ENCODE measurements around the gene ECSCR.
A peak's percentile ranks its signal among the peaks of the same experiment; 100 is the strongest.

Gene ECSCR

GRCh38 chr5:139472386-139473030 is 10.0 kb upstream of the ECSCR start:
- no peak overlapping the region for H3K4me3 ChIP-seq (ENCODE audit: low read depth in 1 of 2, low read length in 2 of 2)
- no peaks in the 10 kb centered on the region for H3K9me3 ChIP-seq (ENCODE audit: control insufficient read depth in 1 of 2, low read length in 2 of 2)
- H3K4me1 ChIP-seq (ENCODE audit: control insufficient read depth in 1 of 2, insufficient read depth in 2 of 2, low read length in 2 of 2), result peaks cover 6 to 22% of the 10 kb centered on the region in 2 donors
- no peaks in the 10 kb centered on the region for H3K27me3 ChIP-seq (ENCODE audit: low read depth, low read length)
- peaks cover 0 to 18% of the 10 kb centered on the region in 2 donors for H3K36me3 ChIP-seq (ENCODE audit: control insufficient read depth in 1 of 2, insufficient read depth in 2 of 2, low read length in 2 of 2)
- no peak overlapping the region for H3K27ac ChIP-seq (ENCODE audit: low read length)

- peak within 1 kb of the TSS; percentile 51 for H3K27ac ChIP-seq (ENCODE audit: low read length)
- H3K4me3 ChIP-seq (ENCODE audit: low read depth in 1 of 2, low read length in 2 of 2), result peak within 1 kb of the TSS in 1 of 2 donors; percentile 16
- peaks cover 6 to 22% of the 10 kb centered on the region in 2 donors for H3K4me1 ChIP-seq (ENCODE audit: control insufficient read depth in 1 of 2, insufficient read depth in 2 of 2, low read length in 2 of 2)
- no peaks in the 10 kb centered on the region for H3K27me3 ChIP-seq (ENCODE audit: low read depth, low read length)
- no peaks in the 10 kb centered on the region for H3K9me3 ChIP-seq (ENCODE audit: control insufficient read depth in 1 of 2, low read length in 2 of 2)
- peaks cover 0 to 6% of the 10 kb centered on the region in 2 donors for H3K36me3 ChIP-seq (ENCODE audit: control insufficient read depth in 1 of 2, insufficient read depth in 2 of 2, low read length in 2 of 2)
Measured at GRCh38 chr5:139470821-139471300, 8.3 kb upstream of the ECSCR start, which contains the start of gene SMIM33. TSS of gene SMIM33 (plus strand) at chr5:139471004. CDS start at chr5:139471122, 118 bp downstream.

- Histone ChIP-seq H3K27ac (ENCODE audit: low read length) (no peak overlapping the region), H3K27me3 (ENCODE audit: low read depth, low read length) (no peaks in the 10 kb centered on the region), H3K9me3 (ENCODE audit: control insufficient read depth in 1 of 2, low read length in 2 of 2) (no peaks in the 10 kb centered on the region), H3K4me1 (ENCODE audit: control insufficient read depth in 1 of 2, insufficient read depth in 2 of 2, low read length in 2 of 2) (peaks cover 0 to 7% of the 10 kb centered on the region in 2 donors), H3K4me3 (ENCODE audit: low read depth in 1 of 2, low read length in 2 of 2) (no peak overlapping the region), H3K36me3 (ENCODE audit: control insufficient read depth in 1 of 2, insufficient read depth in 2 of 2, low read length in 2 of 2) (no peaks in the 10 kb centered on the region)
Measured at GRCh38 chr5:139468421-139468931, 5.9 kb upstream of the ECSCR start.

DNA sequence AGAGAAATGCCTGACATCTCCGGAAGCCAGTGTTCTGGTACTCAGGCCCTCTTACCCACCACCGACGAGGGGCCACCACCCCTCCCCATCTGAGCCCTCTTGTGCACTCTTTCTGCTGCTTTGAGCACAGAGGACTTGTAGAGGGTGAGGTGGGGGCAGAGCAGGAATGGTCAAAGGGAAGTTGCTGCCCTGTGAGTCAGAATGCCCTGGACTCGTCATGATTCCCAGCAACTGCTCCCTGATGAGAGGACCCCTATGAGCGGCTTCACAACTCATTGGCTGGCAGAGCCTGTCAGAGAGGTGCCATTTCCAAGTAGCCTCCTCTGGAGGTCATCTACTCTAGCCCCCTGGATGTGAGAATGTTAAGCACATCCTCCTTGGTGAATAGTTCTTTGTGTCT is 845 bp downstream of the ECSCR start:
- H3K4me1 ChIP-seq (ENCODE audit: control insufficient read depth in 1 of 2, insufficient read depth in 2 of 2, low read length in 2 of 2), result peaks cover 0 to 5% of the 10 kb centered on the region in 2 donors
- peak overlapping the region; percentile 80 for H3K27ac ChIP-seq (ENCODE audit: low read length)
- peak overlapping the region; percentile 21 to 38 for H3K4me3 ChIP-seq (ENCODE audit: low read depth in 1 of 2, low read length in 2 of 2)

DNA sequence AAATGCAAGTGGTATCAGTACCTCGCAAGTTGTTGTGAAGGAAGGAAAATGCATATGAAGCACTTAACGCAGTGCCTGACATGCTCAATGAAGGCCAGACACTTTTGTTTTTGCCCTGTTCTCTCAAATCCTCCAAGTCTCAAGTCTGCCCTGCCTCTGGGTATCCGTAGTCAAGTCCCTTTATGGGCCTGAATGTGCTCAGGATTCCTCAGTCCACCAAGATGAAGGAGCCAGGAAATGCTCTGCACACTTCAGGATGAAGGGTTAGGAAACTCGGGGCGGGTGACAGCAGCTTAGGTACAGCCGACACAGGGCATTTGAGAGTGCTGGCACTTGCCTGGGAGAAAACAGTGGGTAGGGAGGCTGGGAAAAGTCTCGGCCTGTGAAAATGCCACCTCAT is 1.4 kb downstream of the ECSCR start:
- Histone ChIP-seq H3K9me3 (ENCODE audit: control insufficient read depth in 1 of 2, low read length in 2 of 2) (no peaks in the 10 kb centered on the region), H3K27ac (ENCODE audit: low read length) (peak overlapping the region; percentile 5), H3K27me3 (ENCODE audit: low read depth, low read length) (no peaks in the 10 kb centered on the region), H3K36me3 (ENCODE audit: control insufficient read depth in 1 of 2, insufficient read depth in 2 of 2, low read length in 2 of 2) (no peaks in the 10 kb centered on the region), H3K4me1 (ENCODE audit: control insufficient read depth in 1 of 2, insufficient read depth in 2 of 2, low read length in 2 of 2) (peaks cover 0 to 5% of the 10 kb centered on the region in 2 donors), H3K4me3 (ENCODE audit: low read depth in 1 of 2, low read length in 2 of 2) (peak overlapping the region; percentile 21 to 38)

More for the DNA sequence above, 845 bp downstream of the ECSCR start:
- Histone ChIP-seq H3K36me3 (ENCODE audit: control insufficient read depth in 1 of 2, insufficient read depth in 2 of 2, low read length in 2 of 2) (no peaks in the 10 kb centered on the region), H3K9me3 (ENCODE audit: control insufficient read depth in 1 of 2, low read length in 2 of 2) (no peaks in the 10 kb centered on the region), H3K27me3 (ENCODE audit: low read depth, low read length) (no peaks in the 10 kb centered on the region)

GRCh38 chr5:139460455-139460854 is 2.1 kb downstream of the ECSCR start:
- Histone ChIP-seq H3K4me1 (ENCODE audit: control insufficient read depth in 1 of 2, insufficient read depth in 2 of 2, low read length in 2 of 2) (peaks cover 0 to 5% of the 10 kb centered on the region in 2 donors), H3K27ac (ENCODE audit: low read length) (no peak overlapping the region), H3K4me3 (ENCODE audit: low read depth in 1 of 2, low read length in 2 of 2) (no peak overlapping the region), H3K36me3 (ENCODE audit: control insufficient read depth in 1 of 2, insufficient read depth in 2 of 2, low read length in 2 of 2) (no peaks in the 10 kb centered on the region), H3K27me3 (ENCODE audit: low read depth, low read length) (no peaks in the 10 kb centered on the region), H3K9me3 (ENCODE audit: control insufficient read depth in 1 of 2, low read length in 2 of 2) (no peaks in the 10 kb centered on the region)

GRCh38 chr5:139459451-139459934 is 3.0 kb downstream of the ECSCR start:
- Histone ChIP-seq H3K4me3 (ENCODE audit: low read depth in 1 of 2, low read length in 2 of 2) (no peak overlapping the region), H3K27ac (ENCODE audit: low read length) (peak overlapping the region; percentile 67), H3K27me3 (ENCODE audit: low read depth, low read length) (no peaks in the 10 kb centered on the region), H3K36me3 (ENCODE audit: control insufficient read depth in 1 of 2, insufficient read depth in 2 of 2, low read length in 2 of 2) (no peaks in the 10 kb centered on the region), H3K4me1 (ENCODE audit: control insufficient read depth in 1 of 2, insufficient read depth in 2 of 2, low read length in 2 of 2) (peaks cover 0 to 5% of the 10 kb centered on the region in 2 donors), H3K9me3 (ENCODE audit: control insufficient read depth in 1 of 2, low read length in 2 of 2) (no peaks in the 10 kb centered on the region)

DNA sequence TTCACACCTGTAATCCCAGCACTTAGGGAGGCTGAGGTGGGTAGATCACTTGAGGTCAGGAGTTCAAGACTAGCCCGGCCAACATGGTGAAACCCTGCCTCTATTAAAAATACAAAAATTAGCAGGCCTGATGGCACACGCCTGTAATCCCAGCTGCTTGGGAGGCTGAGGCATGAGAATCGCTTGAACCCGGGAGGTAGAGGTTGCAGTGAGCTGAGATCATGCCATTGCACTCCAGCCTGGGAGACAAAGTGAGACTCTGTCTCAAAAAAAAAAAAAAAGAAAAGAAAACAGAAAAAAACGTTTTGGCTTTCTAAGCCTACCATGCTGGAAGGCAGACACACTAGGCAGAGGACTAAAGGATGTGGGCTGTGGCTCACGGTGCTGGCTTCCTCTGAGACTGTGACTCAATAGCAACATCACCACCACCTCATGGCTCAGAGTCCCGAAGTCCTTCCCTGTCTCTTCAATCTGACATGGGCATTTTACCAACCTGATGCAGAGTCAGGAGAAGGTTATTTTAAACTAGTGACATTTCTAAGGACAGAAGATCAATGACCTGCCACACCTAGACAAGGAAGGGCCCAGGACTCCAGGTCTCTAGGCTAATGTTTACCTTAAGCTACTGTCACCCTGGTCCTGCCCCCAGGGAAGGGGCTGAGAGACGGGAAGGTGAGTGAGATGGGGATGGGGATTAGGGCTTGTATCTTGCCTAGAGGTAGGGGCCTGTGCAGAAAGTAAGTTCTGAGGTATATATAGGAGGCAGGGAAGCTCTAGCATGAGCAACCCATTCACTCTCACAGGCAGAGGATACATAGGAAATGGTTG is 3.7 kb downstream of the ECSCR start:
- H3K27ac ChIP-seq (ENCODE audit: low read length), result peak overlapping the region; percentile 67
- no peaks in the 10 kb centered on the region for H3K27me3 ChIP-seq (ENCODE audit: low read depth, low read length)
- peaks cover 0 to 5% of the 10 kb centered on the region in 2 donors for H3K4me1 ChIP-seq (ENCODE audit: control insufficient read depth in 1 of 2, insufficient read depth in 2 of 2, low read length in 2 of 2)
- H3K9me3 ChIP-seq (ENCODE audit: control insufficient read depth in 1 of 2, low read length in 2 of 2), result no peaks in the 10 kb centered on the region
- no peaks in the 10 kb centered on the region for H3K36me3 ChIP-seq (ENCODE audit: control insufficient read depth in 1 of 2, insufficient read depth in 2 of 2, low read length in 2 of 2)
- no peak overlapping the region for H3K4me3 ChIP-seq (ENCODE audit: low read depth in 1 of 2, low read length in 2 of 2)

GRCh38 chr5:139457653-139458306 is 4.8 kb downstream of the ECSCR start:
- Histone ChIP-seq H3K4me1 (ENCODE audit: control insufficient read depth in 1 of 2, insufficient read depth in 2 of 2, low read length in 2 of 2) (peaks cover 0 to 5% of the 10 kb centered on the region in 2 donors), H3K27ac (ENCODE audit: low read length) (no peak overlapping the region), H3K9me3 (ENCODE audit: control insufficient read depth in 1 of 2, low read length in 2 of 2) (no peaks in the 10 kb centered on the region), H3K4me3 (ENCODE audit: low read depth in 1 of 2, low read length in 2 of 2) (no peak overlapping the region), H3K36me3 (ENCODE audit: control insufficient read depth in 1 of 2, insufficient read depth in 2 of 2, low read length in 2 of 2) (no peaks in the 10 kb centered on the region), H3K27me3 (ENCODE audit: low read depth, low read length) (no peaks in the 10 kb centered on the region)

DNA sequence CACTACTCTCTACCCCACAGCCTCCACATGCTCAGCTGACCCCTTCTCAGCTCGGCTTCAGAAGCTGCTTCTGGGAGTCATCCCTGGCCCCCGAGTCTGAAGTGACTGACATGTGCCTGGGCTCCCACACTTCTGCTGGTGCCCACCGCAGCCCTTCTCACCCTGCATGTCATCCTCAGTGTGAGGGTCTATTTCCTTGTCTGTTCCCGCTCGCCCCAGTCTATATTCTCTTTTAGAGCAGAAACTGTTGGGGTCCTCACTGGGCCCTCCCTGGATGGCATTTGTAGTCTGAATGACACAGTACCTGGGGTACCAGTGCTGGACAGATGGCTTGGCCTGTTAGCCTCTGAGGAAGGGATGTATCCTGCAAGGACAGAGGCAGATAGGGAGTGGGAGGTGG is 5.3 kb downstream of the ECSCR start:
- no peaks in the 10 kb centered on the region for H3K9me3 ChIP-seq (ENCODE audit: control insufficient read depth in 1 of 2, low read length in 2 of 2)
- H3K36me3 ChIP-seq (ENCODE audit: control insufficient read depth in 1 of 2, insufficient read depth in 2 of 2, low read length in 2 of 2), result no peaks in the 10 kb centered on the region
- no peaks in the 10 kb centered on the region for H3K27me3 ChIP-seq (ENCODE audit: low read depth, low read length)
- H3K4me3 ChIP-seq (ENCODE audit: low read depth in 1 of 2, low read length in 2 of 2), result no peak overlapping the region
- peaks cover 0 to 5% of the 10 kb centered on the region in 2 donors for H3K4me1 ChIP-seq (ENCODE audit: control insufficient read depth in 1 of 2, insufficient read depth in 2 of 2, low read length in 2 of 2)
- no peak overlapping the region for H3K27ac ChIP-seq (ENCODE audit: low read length)

GRCh38 chr5:139456776-139457175 is 5.8 kb downstream of the ECSCR start:
- no peaks in the 10 kb centered on the region for H3K9me3 ChIP-seq (ENCODE audit: control insufficient read depth in 1 of 2, low read length in 2 of 2)
- peaks cover 0 to 5% of the 10 kb centered on the region in 2 donors for H3K4me1 ChIP-seq (ENCODE audit: control insufficient read depth in 1 of 2, insufficient read depth in 2 of 2, low read length in 2 of 2)
- no peaks in the 10 kb centered on the region for H3K36me3 ChIP-seq (ENCODE audit: control insufficient read depth in 1 of 2, insufficient read depth in 2 of 2, low read length in 2 of 2)
- no peaks in the 10 kb centered on the region for H3K27me3 ChIP-seq (ENCODE audit: low read depth, low read length)
- no peak overlapping the region for H3K4me3 ChIP-seq (ENCODE audit: low read depth in 1 of 2, low read length in 2 of 2)
- H3K27ac ChIP-seq (ENCODE audit: low read length), result no peak overlapping the region
